ENCODE data around the gene TFPI2. TPM values are rescaled to one million over a fixed set of nuclear protein-coding genes. Genes with fewer than 3 reads are reported as not detected.
A peak's percentile ranks its signal among the peaks of the same experiment; 100 is the strongest.
"Not testable (repeated sequence)": the region's sequence is repeated elsewhere in the genome, so short reads cannot be mapped to it uniquely, and the experiment has no call there.

TFPI2 gene
- total RNA-seq, 2 donors from 2014 or later = 1.7 to 10.3 TPM

GRCh38 chr7:93921607-93922566 is 31.3 kb upstream of the TFPI2 start, which contains the start of gene GNG11:
TSS of gene GNG11 (plus strand) at chr7:93921735. CDS start at chr7:93922138, 403 bp downstream.
- Histone ChIP-seq H3K9me3 (no peaks in the 10 kb centered on the region), H3K4me1 (replicated peaks) (no peaks in the 10 kb centered on the region), H3K36me3 (no peaks in the 10 kb centered on the region), H3K27me3 (replicated peaks; ENCODE audit: insufficient read depth) (no peaks in the 10 kb centered on the region), H3K4me3 (peak within 1 kb of the TSS; percentile 40), H3K27ac (peak within 1 kb of the TSS; percentile 74 to 75)
- no peak for TF ChIP-seq POLR2A (IDR thresholded peaks at IDR 0.05)
- peak; percentile 10 for TF ChIP-seq POLR2AphosphoS5 (IDR thresholded peaks at IDR 0.05)
- DNase-seq (ENCODE audit: low spot score) = peak; percentile 55
- 2% methylated on average over 39 of the region's 39 CpGs for WGBS
- intact Hi-C loops (cut with DNase I) = no loop called here

DNA sequence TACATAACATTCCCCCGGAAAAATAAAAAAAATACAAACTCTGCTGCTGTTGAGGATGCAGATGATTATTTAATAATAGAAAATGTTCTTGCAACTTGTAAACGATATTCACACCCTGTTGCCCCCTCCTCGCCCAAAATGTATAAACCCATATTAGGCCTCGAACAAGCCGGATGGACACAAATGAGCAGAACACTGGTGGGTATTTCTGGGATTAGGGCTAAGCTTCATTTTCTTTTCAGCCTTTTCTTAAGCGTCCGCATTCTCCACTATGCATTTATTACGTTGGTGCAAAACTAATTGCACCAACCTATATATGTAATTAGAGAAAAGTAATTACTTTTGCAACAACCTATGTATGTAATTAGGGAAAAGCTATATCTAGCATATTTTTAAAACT is 30.6 kb upstream of the TFPI2 start:
- Histone ChIP-seq H3K4me1 (replicated peaks) (no peaks in the 10 kb centered on the region), H3K27me3 (replicated peaks; ENCODE audit: insufficient read depth) (no peaks in the 10 kb centered on the region), H3K9me3 (no peaks in the 10 kb centered on the region), H3K36me3 (no peaks in the 10 kb centered on the region), H3K27ac (peak overlapping the region; percentile 74 to 75), H3K4me3 (peak overlapping the region; percentile 40)
- intact Hi-C loops (cut with DNase I) = no loop called here
- TF ChIP-seq CTCF (IDR thresholded peaks at IDR 0.05) (no peak), POLR2AphosphoS5 (IDR thresholded peaks at IDR 0.05) (no peak), POLR2A (IDR thresholded peaks at IDR 0.05) (no peak)
- DNase-seq (ENCODE audit: low spot score) = no peak
- 66% methylated on average over 8 of the region's 8 CpGs for WGBS

- Histone ChIP-seq H3K9me3 (no peaks in the 10 kb centered on the region), H3K4me3 (no peak overlapping the region), H3K27me3 (replicated peaks; ENCODE audit: insufficient read depth) (no peaks in the 10 kb centered on the region), H3K4me1 (replicated peaks) (no peaks in the 10 kb centered on the region), H3K36me3 (no peaks in the 10 kb centered on the region), H3K27ac (peak overlapping the region in 1 of 2 donors; percentile 74)
- DNase-seq (ENCODE audit: low spot score) = no peak
- intact Hi-C loops (cut with DNase I) = no loop called here
- TF ChIP-seq POLR2AphosphoS5 (IDR thresholded peaks at IDR 0.05) (no peak), CTCF (IDR thresholded peaks at IDR 0.05) (no peak), POLR2A (IDR thresholded peaks at IDR 0.05) (no peak)
- 74% methylated on average over 6 of the region's 6 CpGs for WGBS
Observed at GRCh38 chr7:93920496-93921182, 30.1 kb upstream of the TFPI2 start.

DNA sequence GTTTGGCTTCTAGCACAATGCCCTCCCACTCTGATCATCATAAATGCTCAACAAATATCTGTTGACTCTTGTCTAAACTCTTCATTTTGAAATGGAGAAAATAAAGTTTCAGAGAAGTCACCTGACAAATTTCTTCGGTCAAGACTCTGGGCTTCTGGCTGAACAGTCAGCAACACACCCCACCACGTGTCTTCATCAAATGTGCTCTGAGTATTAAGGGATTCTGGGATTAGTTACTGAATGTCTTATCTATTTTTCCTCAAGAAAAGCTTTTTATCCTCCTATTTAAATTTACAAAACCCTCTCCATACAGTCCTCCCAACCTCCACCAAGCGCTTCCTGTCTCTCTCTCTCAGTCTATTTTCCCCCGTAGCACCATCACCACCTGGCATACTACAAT is 25.8 kb upstream of the TFPI2 start:
- WGBS = 73% methylated on average over 4 of the region's 4 CpGs
- DNase-seq (ENCODE audit: low spot score); H3K9me3 ChIP-seq; intact Hi-C loops (cut with DNase I); H3K27me3 ChIP-seq (replicated peaks; ENCODE audit: insufficient read depth); H3K27ac ChIP-seq; H3K4me1 ChIP-seq (replicated peaks); H3K4me3 ChIP-seq; H3K36me3 ChIP-seq: not testable (repeated sequence)

DNA sequence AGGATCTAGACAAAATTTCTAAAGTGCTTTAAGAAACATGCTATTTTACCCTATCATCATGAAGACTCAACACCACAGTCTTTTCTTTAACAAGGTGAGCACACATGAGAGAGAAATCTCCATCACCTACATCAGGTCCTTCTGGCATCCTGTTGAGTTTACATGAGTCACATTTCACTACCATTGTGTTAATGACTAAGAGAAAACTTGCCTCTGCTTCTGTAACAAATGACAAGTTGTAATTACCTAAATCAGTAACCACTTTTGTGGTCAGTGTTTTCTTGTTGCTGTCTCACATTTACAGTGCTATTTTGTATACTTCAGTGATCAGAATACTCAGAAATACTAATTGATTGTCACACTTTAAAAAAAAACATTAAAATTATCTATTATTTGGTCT is 25.3 kb upstream of the TFPI2 start:
- H3K27me3 ChIP-seq (replicated peaks; ENCODE audit: insufficient read depth); H3K27ac ChIP-seq; DNase-seq (ENCODE audit: low spot score); H3K9me3 ChIP-seq; H3K4me1 ChIP-seq (replicated peaks); H3K4me3 ChIP-seq; H3K36me3 ChIP-seq; intact Hi-C loops (cut with DNase I): not testable (repeated sequence)

- H3K4me3 ChIP-seq; H3K27me3 ChIP-seq (replicated peaks; ENCODE audit: insufficient read depth); DNase-seq (ENCODE audit: low spot score); intact Hi-C loops (cut with DNase I); H3K4me1 ChIP-seq (replicated peaks); H3K9me3 ChIP-seq; H3K36me3 ChIP-seq; H3K27ac ChIP-seq: not testable (repeated sequence)
- WGBS = 67% methylated on average over 3 of the region's 3 CpGs
Observed at GRCh38 chr7:93915206-93915842, 24.8 kb upstream of the TFPI2 start.

Data from prostate gland (tissue), 2 donors.